HEK293T (cell line): Measurements from ENCODE around the gene MMP25.

ENCODE experiments used
- BHLHE40 ChIP-seq: fragments of 450-650 bp; IDR thresholded peaks from 2 replicates; pipeline ENCODE4 v1.6.1; 2016; ENCODE audit warnings: mild to moderate bottlenecking, moderate library complexity, borderline replicate concordance
- ELF4 ChIP-seq: fragments of 450-650 bp; IDR thresholded peaks from 2 replicates; pipeline ENCODE4 v1.6.1; 2017; ENCODE audit warnings: antibody characterized with exemption
- FOXA1 ChIP-seq: fragments of 450-650 bp; IDR thresholded peaks from 2 replicates; pipeline ENCODE4 v1.6.1; 2016; ENCODE audit warnings: mild to moderate bottlenecking
- FOXK2 ChIP-seq: fragments of 450-650 bp; IDR thresholded peaks from 2 replicates; pipeline ENCODE4 v1.6.1; 2016; ENCODE audit warnings: mild to moderate bottlenecking
- FOXM1 ChIP-seq: fragments of 450-650 bp; IDR thresholded peaks from 2 replicates; pipeline ENCODE4 v1.6.1; 2017; ENCODE audit warnings: mild to moderate bottlenecking, borderline replicate concordance
- HDGF ChIP-seq: fragments of 450-650 bp; IDR thresholded peaks from 2 replicates; pipeline ENCODE4 v1.6.1; 2017; ENCODE audit warnings: antibody characterized with exemption, borderline replicate concordance
- NFRKB ChIP-seq: fragments of 450-650 bp; IDR thresholded peaks from 2 replicates; pipeline ENCODE4 v1.6.1; 2016; ENCODE audit warnings: mild to moderate bottlenecking, moderate library complexity
- SP1 ChIP-seq: fragments of 450-650 bp; IDR thresholded peaks from 2 replicates; pipeline ENCODE4 v1.6.1; 2017
- SUZ12 ChIP-seq: fragments of 450-650 bp; IDR thresholded peaks from 2 replicates; pipeline ENCODE4 v1.6.1; 2016; ENCODE audit warnings: mild to moderate bottlenecking
- TARDBP ChIP-seq: fragments of 450-650 bp; IDR thresholded peaks from 2 replicates; pipeline ENCODE4 v1.6.1; 2016
- ZNF384 ChIP-seq: fragments of 450-650 bp; IDR thresholded peaks from 2 replicates; pipeline ENCODE4 v1.6.1; 2016
- TF ChIP-seq, protein P1 (sequence below): fragments of 450-650 bp; IDR thresholded peaks from 2 replicates; pipeline ENCODE4 v1.6.1; 2016

DNA sequence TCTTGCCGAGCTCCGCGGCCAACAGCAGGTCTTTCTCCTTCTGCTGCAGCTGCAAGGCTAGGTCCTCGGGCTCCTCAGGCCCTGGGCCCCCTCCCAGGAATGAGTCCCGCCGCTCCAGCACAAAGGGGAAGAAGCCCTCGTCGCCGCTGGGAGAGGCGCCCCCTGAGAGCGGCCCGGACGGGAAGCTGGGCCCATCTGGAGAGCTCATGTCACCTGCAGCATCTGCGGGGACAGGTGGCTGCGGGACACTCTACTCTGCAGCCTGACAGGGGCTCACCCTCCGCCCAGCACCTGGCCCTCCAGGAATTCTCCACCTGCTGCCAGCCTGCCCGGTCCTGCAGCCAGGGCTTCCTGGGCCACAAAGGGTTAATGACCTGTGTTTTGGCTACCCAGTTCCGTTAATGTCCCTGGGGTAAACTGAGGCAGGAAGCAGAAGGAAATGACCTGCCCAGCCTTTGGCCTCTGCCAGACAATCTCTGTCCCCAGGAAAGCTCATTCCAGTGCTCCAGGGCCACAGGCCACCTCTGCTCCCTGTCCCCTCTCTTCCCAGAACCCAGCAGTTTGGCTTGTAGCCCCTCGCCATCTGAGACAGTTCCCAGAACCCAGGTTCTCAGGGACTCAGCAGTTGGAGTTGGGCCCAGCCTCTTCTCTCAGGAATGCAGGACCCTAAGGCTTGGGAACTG, 10.9 kb upstream of the MMP25 start:
- TF ChIP-seq, protein P1, sequence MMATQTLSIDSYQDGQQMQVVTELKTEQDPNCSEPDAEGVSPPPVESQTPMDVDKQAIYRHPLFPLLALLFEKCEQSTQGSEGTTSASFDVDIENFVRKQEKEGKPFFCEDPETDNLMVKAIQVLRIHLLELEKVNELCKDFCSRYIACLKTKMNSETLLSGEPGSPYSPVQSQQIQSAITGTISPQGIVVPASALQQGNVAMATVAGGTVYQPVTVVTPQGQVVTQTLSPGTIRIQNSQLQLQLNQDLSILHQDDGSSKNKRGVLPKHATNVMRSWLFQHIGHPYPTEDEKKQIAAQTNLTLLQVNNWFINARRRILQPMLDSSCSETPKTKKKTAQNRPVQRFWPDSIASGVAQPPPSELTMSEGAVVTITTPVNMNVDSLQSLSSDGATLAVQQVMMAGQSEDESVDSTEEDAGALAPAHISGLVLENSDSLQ, result no peak
- TF ChIP-seq TARDBP (no peak), ELF4 (no peak), NFRKB (no peak), SP1 (no peak), ZNF384 (no peak), HDGF (no peak), FOXA1 (no peak), FOXK2 (no peak), SUZ12 (no peak), BHLHE40 (no peak), FOXM1 (no peak)
